Activated gamma-delta T cell treated with anti-CD3 and anti-CD28 coated beads, Interleukin-2, amount 50 U/mL, for 16 hours (primary cell): ENCODE data around the gene KLHL21.
"Not testable (repeated sequence)": the region's sequence is repeated elsewhere in the genome, so short reads cannot be mapped to it uniquely, and the experiment has no call there.

Experiments
- DNase-seq: peaks from one replicate; pipeline ENCODE4 v3.0.0-alpha.2; 2020; ENCODE audit warnings: low read depth

The KLHL21 gene

GRCh38 chr1:6602669-6603237 is at the start of gene KLHL21:
Gene KLHL21, minus strand, starts transcription at chr1:6602869. Its CDS starts 52 bp downstream, at chr1:6602817.
- DNase-seq = peak; percentile 82

- no peak for DNase-seq
Measured at GRCh38 chr1:6651909-6652308, 49.2 kb upstream of the KLHL21 start.

GRCh38 chr1:6648556-6648955 is 45.9 kb upstream of the KLHL21 start:
- DNase-seq = no peak

- no peak for DNase-seq
Measured at GRCh38 chr1:6646499-6647148, 44.0 kb upstream of the KLHL21 start.

- no peak for DNase-seq
Measured at GRCh38 chr1:6645018-6645417, 42.3 kb upstream of the KLHL21 start.

- not testable (repeated sequence) for DNase-seq
Measured at GRCh38 chr1:6640867-6641266, 38.2 kb upstream of the KLHL21 start.

- no peak for DNase-seq
Measured at GRCh38 chr1:6638226-6638625, 35.6 kb upstream of the KLHL21 start.

- no peak for DNase-seq
Measured at GRCh38 chr1:6637770-6638169, 35.1 kb upstream of the KLHL21 start.

- not testable (repeated sequence) for DNase-seq
Measured at GRCh38 chr1:6636778-6637177, 34.1 kb upstream of the KLHL21 start.

GRCh38 chr1:6635910-6636760 is 33.5 kb upstream of the KLHL21 start:
- no peak for DNase-seq

GRCh38 chr1:6635161-6635909 is 32.7 kb upstream of the KLHL21 start:
- no peak for DNase-seq

GRCh38 chr1:6634371-6635052 is 31.8 kb upstream of the KLHL21 start:
- no peak for DNase-seq

- no peak for DNase-seq
Measured at GRCh38 chr1:6632588-6633514, 30.2 kb upstream of the KLHL21 start.

GRCh38 chr1:6631058-6631457 is 28.4 kb upstream of the KLHL21 start:
- no peak for DNase-seq

GRCh38 chr1:6630027-6630426 is 27.4 kb upstream of the KLHL21 start:
- DNase-seq = no peak

GRCh38 chr1:6628971-6629479 is 26.4 kb upstream of the KLHL21 start:
- DNase-seq = no peak

GRCh38 chr1:6627841-6628545 is 25.3 kb upstream of the KLHL21 start:
- no peak for DNase-seq

- DNase-seq = no peak
Measured at GRCh38 chr1:6627031-6627430, 24.4 kb upstream of the KLHL21 start.

- no peak for DNase-seq
Measured at GRCh38 chr1:6625584-6626149, 23.0 kb upstream of the KLHL21 start.
